Glutamatergic neuron (in vitro differentiated cells): ENCODE data around the gene ARTN. TPM values are rescaled to one million over a fixed set of nuclear protein-coding genes. Genes with fewer than 3 reads are reported as not detected.

Experiments
- DNase-seq: peaks from one replicate; pipeline ENCODE4 v3.0.0; 2022
- H3K27ac Mint-ChIP-seq: one replicate; pipeline ENCODE4 v1.8.0; 2020; ENCODE audit warnings: mild to moderate bottlenecking, mixed read lengths, inconsistent platforms; ENCODE audit not compliant: unreplicated experiment
- H3K27me3 Mint-ChIP-seq: one replicate; pipeline ENCODE4 v1.8.0; 2020; ENCODE audit warnings: mild to moderate bottlenecking, moderate library complexity, mixed read lengths, inconsistent platforms; ENCODE audit not compliant: unreplicated experiment
- H3K36me3 Mint-ChIP-seq: one replicate; pipeline ENCODE4 v1.8.0; 2020; ENCODE audit warnings: mild to moderate bottlenecking, mixed read lengths, inconsistent platforms; ENCODE audit not compliant: unreplicated experiment
- H3K4me1 Mint-ChIP-seq: one replicate; pipeline ENCODE4 v1.8.0; 2020; ENCODE audit warnings: mild to moderate bottlenecking, low read depth, mixed read lengths, inconsistent platforms; ENCODE audit not compliant: unreplicated experiment
- H3K4me3 Mint-ChIP-seq: one replicate; pipeline ENCODE4 v1.8.0; 2020; ENCODE audit warnings: mild to moderate bottlenecking, mixed read lengths, inconsistent platforms; ENCODE audit not compliant: unreplicated experiment
- H3K9me3 Mint-ChIP-seq: one replicate; pipeline ENCODE4 v1.8.0; 2020; ENCODE audit warnings: mild to moderate bottlenecking, moderate library complexity, mixed read lengths, inconsistent platforms; ENCODE audit not compliant: unreplicated experiment
- total RNA-seq: library from RNA; stranded (reverse); fragmentation: NEBNext Ultra II Directional; extraction: Animal tissue kit (Norgen Biotek cat#: 25700); gene quantifications from one replicate; pipeline ENCODE4 v1.2.1, GENCODE V29; 2021; ENCODE audit not compliant: unreplicated experiment
- TF ChIP-seq, protein P1 (sequence below): fragments of 200-600 bp; sonication (generic); IDR thresholded peaks from one replicate; pipeline ENCODE4 v1.5.0; 2021; ENCODE audit not compliant: partially characterized antibody, unreplicated experiment

ARTN gene
- total RNA-seq, 1 donor from 2014 or later, result not detected

DNA sequence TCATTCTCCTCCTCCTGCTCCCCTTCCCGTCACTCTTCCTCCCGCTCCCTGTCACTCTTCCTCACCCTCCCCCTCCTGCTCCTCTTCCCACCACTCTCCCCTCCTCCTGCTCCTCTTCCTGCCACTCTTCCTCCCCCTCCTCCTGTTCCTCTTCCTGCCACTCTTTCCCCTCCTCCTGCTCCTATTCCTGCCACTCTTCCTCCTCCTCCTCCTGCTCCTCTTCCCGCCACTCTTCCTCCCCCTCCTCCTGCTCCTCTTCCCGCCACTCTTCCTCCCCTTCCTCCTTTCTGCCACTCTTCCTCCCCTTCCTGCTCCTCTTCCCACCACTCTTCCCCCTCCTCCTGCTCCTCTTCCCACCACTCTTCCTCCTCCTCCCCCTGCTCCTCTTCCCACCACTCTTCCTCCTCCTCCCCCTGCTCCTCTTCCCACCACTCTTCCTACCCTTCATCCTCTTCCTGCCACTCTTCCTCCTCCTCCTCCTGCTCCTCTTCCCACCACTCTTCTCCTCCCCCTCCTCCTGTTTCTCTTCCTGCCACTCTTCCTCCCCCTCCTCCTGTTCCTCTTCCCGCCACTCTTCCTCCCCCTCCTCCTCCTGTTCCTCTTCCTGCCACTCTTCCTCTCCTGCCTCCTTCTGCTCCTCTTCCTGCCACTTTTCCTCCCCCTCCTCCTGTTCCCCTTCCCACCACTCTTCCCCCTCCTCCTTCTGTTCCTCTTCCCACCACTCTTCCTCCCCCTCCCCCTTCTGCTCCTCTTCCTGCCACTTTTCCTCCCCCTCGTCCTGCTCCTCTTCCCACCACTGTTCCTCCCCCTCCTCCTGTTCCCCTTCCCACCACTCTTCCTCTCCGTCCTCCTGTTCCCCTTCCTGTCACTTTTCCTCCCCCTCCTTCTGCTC is 28.7 kb upstream of the ARTN start:
- peaks cover 12% of the 10 kb centered on the region for H3K9me3 Mint-ChIP-seq
- no peak overlapping the region for H3K27ac Mint-ChIP-seq
- TF ChIP-seq, protein P1, sequence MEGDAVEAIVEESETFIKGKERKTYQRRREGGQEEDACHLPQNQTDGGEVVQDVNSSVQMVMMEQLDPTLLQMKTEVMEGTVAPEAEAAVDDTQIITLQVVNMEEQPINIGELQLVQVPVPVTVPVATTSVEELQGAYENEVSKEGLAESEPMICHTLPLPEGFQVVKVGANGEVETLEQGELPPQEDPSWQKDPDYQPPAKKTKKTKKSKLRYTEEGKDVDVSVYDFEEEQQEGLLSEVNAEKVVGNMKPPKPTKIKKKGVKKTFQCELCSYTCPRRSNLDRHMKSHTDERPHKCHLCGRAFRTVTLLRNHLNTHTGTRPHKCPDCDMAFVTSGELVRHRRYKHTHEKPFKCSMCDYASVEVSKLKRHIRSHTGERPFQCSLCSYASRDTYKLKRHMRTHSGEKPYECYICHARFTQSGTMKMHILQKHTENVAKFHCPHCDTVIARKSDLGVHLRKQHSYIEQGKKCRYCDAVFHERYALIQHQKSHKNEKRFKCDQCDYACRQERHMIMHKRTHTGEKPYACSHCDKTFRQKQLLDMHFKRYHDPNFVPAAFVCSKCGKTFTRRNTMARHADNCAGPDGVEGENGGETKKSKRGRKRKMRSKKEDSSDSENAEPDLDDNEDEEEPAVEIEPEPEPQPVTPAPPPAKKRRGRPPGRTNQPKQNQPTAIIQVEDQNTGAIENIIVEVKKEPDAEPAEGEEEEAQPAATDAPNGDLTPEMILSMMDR, result no peak
- DNase-seq, result no peak
- no peaks in the 10 kb centered on the region for H3K4me1 Mint-ChIP-seq
- H3K36me3 Mint-ChIP-seq, result peaks cover 11% of the 10 kb centered on the region
- H3K27me3 Mint-ChIP-seq, result peaks cover 14% of the 10 kb centered on the region
- no peak overlapping the region for H3K4me3 Mint-ChIP-seq

DNA sequence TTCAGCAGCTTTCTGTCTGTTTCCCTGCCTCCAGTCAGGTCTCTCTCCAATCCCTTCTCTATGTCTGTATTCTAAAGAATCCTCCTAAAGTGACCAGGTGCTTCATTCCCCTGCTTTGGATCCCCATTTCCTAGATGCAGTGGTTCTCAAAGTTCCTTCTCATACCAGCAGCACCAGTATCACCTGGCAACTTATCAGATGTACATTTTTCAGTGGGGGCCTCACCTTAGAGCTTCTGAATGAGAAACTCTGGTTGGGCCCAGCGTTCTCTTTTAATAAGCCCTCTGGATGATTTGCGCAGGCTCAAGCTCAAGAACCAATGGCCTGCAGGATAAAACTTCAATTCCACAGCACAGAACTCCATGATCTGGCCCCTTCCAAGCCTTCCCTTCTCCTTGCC is 25.4 kb upstream of the ARTN start:
- Mint-ChIP-seq H3K4me1 (peaks cover 3% of the 10 kb centered on the region), H3K4me3 (no peak overlapping the region), H3K9me3 (peaks cover 12% of the 10 kb centered on the region), H3K36me3 (peaks cover 11% of the 10 kb centered on the region), H3K27ac (no peak overlapping the region), H3K27me3 (peaks cover 13% of the 10 kb centered on the region)
- no peak for DNase-seq
- TF ChIP-seq, protein P1, result no peak

DNA sequence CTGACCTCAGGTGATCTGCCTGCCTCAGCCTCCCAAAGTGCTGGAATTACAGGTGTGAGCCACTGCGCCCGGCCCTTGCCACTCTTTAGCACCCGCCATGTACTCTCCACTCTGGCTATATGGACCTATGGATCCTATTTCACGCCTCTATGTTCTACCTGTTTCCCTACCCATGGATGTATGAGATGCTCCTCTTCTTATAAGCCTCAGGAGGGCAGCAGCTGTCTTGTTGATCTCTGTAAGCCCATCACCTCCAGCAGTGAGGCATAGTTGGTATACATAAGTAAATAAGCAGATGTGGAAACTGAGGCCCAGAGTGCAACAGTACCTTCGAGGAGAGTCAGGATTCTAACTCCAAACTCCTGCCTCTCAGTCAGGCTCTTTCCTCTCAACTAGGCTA is 24.7 kb upstream of the ARTN start:
- no peak overlapping the region for H3K27ac Mint-ChIP-seq
- H3K9me3 Mint-ChIP-seq, result peaks cover 12% of the 10 kb centered on the region
- peaks cover 3% of the 10 kb centered on the region for H3K4me1 Mint-ChIP-seq
- DNase-seq, result no peak
- peaks cover 11% of the 10 kb centered on the region for H3K36me3 Mint-ChIP-seq
- H3K27me3 Mint-ChIP-seq, result peaks cover 12% of the 10 kb centered on the region
- TF ChIP-seq, protein P1, result no peak
- H3K4me3 Mint-ChIP-seq, result no peak overlapping the region

DNA sequence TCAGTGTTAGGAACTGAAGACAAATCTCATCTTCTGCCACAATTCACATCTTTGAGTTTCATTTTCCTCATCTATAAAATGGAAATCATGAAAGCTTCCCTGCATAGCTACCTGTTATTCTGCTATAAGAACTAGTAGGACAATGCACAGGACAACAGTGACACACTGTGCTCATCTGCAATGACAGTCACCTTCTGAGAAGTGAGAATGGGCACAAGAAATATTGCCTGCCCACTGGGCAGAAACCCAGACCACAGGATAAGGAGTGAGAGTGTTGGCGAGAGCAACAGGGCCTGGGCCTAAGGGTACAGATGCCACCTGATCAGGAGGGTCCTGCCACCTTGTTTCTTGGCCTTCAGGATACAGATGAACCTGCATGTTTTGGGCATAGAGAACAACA is 23.3 kb upstream of the ARTN start:
- DNase-seq, result no peak
- TF ChIP-seq, protein P1, result no peak
- Mint-ChIP-seq H3K27me3 (peaks cover 12% of the 10 kb centered on the region), H3K27ac (no peak overlapping the region), H3K4me3 (no peak overlapping the region), H3K9me3 (peaks cover 12% of the 10 kb centered on the region), H3K36me3 (peaks cover 11% of the 10 kb centered on the region), H3K4me1 (peaks cover 3% of the 10 kb centered on the region)

DNA sequence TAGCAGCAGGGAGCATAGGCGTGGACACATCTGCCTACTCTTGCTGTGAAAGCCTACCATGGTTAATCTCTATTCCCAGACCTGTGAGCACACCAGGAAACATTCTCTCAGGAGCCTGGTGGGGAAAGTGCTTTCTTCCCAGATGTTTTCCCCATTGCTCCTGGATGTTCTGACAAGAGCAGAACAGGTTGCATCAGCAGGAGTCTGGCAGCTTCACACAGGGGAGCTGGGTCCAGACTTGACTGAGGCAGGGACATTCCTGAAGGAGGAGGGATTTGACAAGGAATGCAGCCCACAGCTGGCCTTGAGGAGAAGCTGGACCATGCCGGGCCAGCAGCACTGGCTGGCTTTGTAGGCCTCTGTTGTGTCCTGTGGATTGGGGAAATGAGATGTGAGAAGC is 21.0 kb upstream of the ARTN start:
- TF ChIP-seq, protein P1, result no peak
- Mint-ChIP-seq H3K36me3 (no peaks in the 10 kb centered on the region), H3K27me3 (peaks cover 3% of the 10 kb centered on the region), H3K4me3 (no peak overlapping the region), H3K4me1 (peaks cover 6% of the 10 kb centered on the region), H3K9me3 (peaks cover 8% of the 10 kb centered on the region), H3K27ac (no peak overlapping the region)
- DNase-seq, result no peak
